Measurements from ENCODE around the gene LDLRAD3. TPM values are rescaled to one million over a fixed set of nuclear protein-coding genes. Genes with fewer than 3 reads are reported as not detected.
"Not testable (repeated sequence)": the region's sequence is repeated elsewhere in the genome, so short reads cannot be mapped to it uniquely, and the experiment has no call there.

Gene LDLRAD3, protein sequence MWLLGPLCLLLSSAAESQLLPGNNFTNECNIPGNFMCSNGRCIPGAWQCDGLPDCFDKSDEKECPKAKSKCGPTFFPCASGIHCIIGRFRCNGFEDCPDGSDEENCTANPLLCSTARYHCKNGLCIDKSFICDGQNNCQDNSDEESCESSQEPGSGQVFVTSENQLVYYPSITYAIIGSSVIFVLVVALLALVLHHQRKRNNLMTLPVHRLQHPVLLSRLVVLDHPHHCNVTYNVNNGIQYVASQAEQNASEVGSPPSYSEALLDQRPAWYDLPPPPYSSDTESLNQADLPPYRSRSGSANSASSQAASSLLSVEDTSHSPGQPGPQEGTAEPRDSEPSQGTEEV
- total RNA-seq: under 1 TPM; 0.19 to 0.45 TPM

DNA sequence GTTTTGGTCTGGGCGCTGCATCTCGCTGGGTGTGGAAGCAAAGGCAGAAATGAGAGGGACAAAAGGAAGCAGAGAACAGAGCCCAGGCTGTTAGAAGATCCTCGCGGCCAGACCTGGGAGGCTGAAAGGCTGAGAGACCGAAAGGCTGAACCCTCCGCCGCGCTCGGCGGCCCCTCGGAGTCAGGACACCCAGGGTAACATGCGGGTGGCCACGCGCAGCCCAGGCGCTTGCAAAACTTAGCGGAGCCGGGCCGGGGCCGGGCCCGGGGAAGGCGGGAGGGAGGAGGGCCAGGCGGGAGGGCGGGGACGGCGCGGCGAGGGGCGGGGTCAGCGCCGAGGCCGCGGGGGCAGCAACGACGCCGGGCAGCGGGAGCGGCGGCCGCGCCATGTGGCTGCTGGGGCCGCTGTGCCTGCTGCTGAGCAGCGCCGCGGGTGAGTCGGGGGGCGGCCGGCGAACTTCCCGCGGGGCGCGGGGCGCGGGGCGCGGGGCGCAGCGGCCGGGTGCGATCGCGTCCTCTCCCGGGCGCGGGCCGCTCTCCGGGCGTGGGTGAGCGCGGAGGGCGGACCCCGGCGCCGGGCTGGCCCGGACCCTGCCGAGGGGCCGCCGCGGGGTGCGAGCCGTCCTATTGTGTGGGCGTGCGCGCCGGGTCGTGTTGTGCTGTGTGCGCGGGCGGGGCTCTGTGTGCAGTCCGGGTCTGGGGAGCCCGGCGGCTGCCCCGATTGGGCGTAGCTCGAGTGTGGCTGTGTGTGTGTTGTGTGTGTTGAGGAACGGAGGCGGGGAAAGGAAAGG lies at the start of gene LDLRAD3:
TSS of gene LDLRAD3 (plus strand) at position 350 of the 790 bp plus-strand sequence. CDS start at position 387, 37 bp downstream.
- peak within 1 kb of the TSS; percentile 72 for H3K4me3 Mint-ChIP-seq
- H3K36me3 Mint-ChIP-seq (ENCODE audit: low read depth): no peaks in the 10 kb centered on the region
- peaks cover 40% of the 10 kb centered on the region for H3K27me3 Mint-ChIP-seq
- no peaks in the 10 kb centered on the region for H3K4me1 Mint-ChIP-seq
- no peak within 1 kb of the TSS for H3K27ac Mint-ChIP-seq
- peak; percentile 82 for ATAC-seq (replicated peaks)
- H3K9me3 Mint-ChIP-seq: no peaks in the 10 kb centered on the region

DNA sequence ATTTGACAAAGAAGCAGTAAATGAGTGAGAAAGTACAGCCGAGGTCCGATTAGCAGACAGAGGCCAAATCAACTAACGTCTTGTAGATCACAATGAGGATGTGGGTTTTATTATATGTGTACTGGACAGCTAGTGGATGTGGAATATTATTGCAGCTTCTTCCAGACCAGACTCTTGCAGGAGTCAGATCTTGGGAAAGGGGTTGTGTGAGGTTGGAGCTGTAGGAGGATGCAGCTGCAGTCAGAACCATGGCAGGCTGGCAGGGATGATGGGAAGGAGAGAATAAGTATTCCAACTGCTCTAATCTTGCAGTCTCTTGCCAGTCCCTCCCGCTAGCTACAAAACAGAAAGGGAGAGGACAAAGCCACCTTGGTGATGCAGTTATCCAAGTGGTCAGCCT lies 46.8 kb upstream of the LDLRAD3 start:
- Mint-ChIP-seq H3K36me3 (ENCODE audit: low read depth) (no peaks in the 10 kb centered on the region), H3K4me3 (no peak overlapping the region), H3K27ac (no peak overlapping the region), H3K4me1 (no peaks in the 10 kb centered on the region), H3K9me3 (no peaks in the 10 kb centered on the region), H3K27me3 (peaks cover 17% of the 10 kb centered on the region)
- ATAC-seq (replicated peaks): no peak

DNA sequence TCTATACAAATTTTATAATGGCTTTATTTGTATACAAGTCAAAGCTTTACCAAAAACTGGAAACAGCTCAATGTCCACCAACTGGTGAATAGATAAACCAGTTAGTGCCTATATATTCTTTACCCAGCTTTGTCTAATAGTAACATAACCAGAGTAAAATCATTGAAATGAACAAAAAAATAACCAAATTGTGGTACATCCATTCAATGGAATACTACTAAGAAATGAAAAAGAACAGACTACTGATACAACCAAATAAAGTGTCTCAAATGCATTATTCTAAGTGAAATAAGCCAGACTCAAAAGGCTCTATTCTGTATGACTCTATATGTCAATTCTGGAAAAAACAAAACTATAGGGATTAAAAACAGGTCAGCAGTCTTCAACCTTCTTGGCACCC lies 40.9 kb upstream of the LDLRAD3 start:
- no peaks in the 10 kb centered on the region for H3K36me3 Mint-ChIP-seq (ENCODE audit: low read depth)
- no peaks in the 10 kb centered on the region for H3K9me3 Mint-ChIP-seq
- H3K27ac Mint-ChIP-seq: no peak overlapping the region
- H3K4me1 Mint-ChIP-seq: no peaks in the 10 kb centered on the region
- no peak for ATAC-seq (replicated peaks)
- peaks cover 10% of the 10 kb centered on the region for H3K27me3 Mint-ChIP-seq
- H3K4me3 Mint-ChIP-seq: no peak overlapping the region

DNA sequence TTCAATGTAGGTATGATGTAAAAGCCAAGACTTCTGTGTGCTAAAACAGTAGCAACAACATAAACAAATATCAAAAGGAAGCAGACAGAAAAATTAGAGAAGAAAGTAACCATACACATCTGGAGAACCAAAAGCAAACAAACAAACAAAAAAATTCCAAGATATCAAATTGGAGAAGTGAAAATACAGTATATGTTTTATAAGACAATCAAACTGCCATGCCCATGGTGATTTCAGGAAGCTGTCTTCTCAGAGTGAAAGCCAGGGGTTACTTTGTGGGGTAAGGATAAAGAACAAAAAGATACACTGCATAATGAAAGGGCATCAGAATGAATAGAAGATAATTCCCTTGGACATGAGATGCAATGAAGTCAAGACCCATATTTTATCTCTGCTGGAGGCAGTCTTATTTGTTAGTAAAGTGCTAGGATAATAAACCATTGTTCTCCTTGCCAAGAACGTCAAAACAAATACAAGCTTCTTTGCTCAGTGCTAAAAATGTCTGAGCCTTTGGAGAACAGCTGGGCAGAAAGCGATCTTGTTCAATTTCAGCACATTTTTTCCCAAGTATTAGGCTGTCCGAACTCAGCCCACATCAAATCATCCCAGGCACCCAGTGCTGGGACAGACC lies 38.1 kb upstream of the LDLRAD3 start:
- Mint-ChIP-seq H3K9me3 (no peaks in the 10 kb centered on the region), H3K27ac (no peak overlapping the region), H3K4me3 (no peak overlapping the region), H3K27me3 (peaks cover 8% of the 10 kb centered on the region), H3K36me3 (ENCODE audit: low read depth) (no peaks in the 10 kb centered on the region), H3K4me1 (no peaks in the 10 kb centered on the region)
- ATAC-seq (replicated peaks): no peak

DNA sequence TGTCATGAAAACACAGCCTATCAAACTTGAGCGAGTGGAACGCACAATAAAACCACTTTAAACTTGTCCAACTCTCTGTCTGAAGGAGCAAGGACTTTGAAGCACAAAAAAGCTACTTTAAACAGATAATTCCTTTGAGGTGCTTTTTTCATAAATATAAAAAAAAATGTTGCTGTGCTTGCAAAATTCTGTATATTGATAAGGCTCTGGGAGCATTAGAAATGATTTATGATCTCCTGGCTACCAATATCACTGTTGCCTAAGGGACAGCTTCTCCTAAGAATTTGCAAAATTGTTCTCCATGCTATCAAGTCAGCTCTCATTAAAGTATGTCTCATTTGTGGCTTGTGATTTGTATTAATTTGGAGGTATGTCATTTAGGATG lies 37.6 kb upstream of the LDLRAD3 start:
- H3K4me1 Mint-ChIP-seq: no peaks in the 10 kb centered on the region
- no peak overlapping the region for H3K4me3 Mint-ChIP-seq
- H3K27ac Mint-ChIP-seq: no peak overlapping the region
- ATAC-seq (replicated peaks): no peak
- no peaks in the 10 kb centered on the region for H3K36me3 Mint-ChIP-seq (ENCODE audit: low read depth)
- peaks cover 8% of the 10 kb centered on the region for H3K27me3 Mint-ChIP-seq
- H3K9me3 Mint-ChIP-seq: no peaks in the 10 kb centered on the region

DNA sequence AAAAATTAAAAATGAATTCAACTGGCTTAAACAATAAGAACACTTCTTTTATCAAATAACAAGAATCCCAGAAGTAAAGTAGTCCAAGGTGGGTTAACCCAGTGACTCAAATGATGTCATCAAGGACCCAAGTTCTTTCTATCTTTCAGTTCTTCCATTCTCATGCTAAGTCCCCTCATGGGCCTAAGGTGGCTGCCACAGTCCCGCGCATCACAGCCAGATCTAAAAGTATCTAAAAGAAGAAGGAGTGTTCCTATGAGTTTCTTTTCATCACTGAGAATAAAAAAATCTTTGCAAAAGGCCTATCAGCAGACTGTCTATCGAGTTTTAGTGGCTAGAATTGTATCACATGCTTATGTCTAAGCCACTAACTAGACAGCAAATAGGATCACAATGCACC lies 37.2 kb upstream of the LDLRAD3 start:
- no peak for ATAC-seq (replicated peaks)
- Mint-ChIP-seq H3K27me3 (peaks cover 11% of the 10 kb centered on the region), H3K4me3 (no peak overlapping the region), H3K27ac (no peak overlapping the region), H3K4me1 (no peaks in the 10 kb centered on the region), H3K36me3 (ENCODE audit: low read depth) (no peaks in the 10 kb centered on the region), H3K9me3 (no peaks in the 10 kb centered on the region)

DNA sequence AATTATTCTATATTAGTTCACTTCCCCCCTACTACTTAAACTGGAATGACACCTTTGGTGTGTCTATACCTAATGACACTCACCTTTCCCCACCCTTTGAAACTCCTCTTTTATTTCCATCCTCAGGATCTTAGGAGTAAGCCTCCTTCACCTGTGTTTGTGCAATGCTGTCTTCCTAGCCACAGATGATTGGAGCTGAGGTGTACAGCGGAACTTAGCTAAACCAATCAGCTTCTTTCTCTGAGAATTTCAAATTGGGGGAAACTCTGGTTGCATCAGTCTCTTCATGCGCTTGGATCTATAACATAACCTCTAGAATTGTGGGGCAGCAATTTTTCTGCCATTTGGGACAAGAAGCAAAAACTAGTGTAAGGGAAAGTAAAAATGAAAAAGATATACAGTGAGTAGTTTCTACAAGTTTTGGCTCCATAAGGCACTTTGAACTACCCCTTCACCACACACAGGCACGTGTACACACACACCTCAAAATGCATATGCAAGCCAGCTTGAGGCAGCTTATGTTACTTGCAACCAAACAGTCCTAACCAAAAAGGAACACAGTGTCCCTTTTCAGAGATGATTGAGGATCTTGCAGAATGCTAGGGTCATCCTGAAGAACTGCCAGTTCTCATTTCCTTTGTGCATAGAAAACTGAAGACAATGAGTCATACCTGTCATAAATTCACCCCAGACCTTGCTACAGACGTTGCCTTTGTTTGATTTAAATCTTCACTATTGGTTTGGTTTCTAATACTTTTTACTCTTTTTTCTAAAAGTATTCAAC lies 36.0 kb upstream of the LDLRAD3 start:
- peak; percentile 34 for ATAC-seq (replicated peaks)
- no peak overlapping the region for H3K27ac Mint-ChIP-seq
- no peaks in the 10 kb centered on the region for H3K36me3 Mint-ChIP-seq (ENCODE audit: low read depth)

DNA sequence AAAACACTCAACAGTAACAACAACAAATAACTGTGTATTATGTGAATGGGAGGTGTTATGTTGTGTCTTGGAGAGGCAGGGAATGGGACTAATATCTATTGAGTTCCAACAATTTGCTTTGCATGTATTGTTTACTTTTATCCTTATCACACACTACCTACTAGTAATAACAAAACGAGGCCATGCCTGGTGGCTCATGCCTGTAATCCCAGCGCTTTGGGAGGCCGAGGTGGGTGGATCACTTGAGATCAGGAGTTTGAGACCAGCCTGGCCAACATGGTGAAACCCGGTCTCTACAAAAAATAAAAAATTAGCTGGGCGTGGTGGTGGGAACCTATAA lies 35.5 kb upstream of the LDLRAD3 start:
- not testable (repeated sequence) for H3K27me3 Mint-ChIP-seq; H3K4me3 Mint-ChIP-seq; H3K4me1 Mint-ChIP-seq; H3K27ac Mint-ChIP-seq; H3K9me3 Mint-ChIP-seq; ATAC-seq (replicated peaks); H3K36me3 Mint-ChIP-seq (ENCODE audit: low read depth)

More for the DNA sequence above, 36.0 kb upstream of the LDLRAD3 start:
- Mint-ChIP-seq H3K9me3 (no peaks in the 10 kb centered on the region), H3K4me1 (no peaks in the 10 kb centered on the region), H3K27me3 (peaks cover 11% of the 10 kb centered on the region), H3K4me3 (no peak overlapping the region)

DNA sequence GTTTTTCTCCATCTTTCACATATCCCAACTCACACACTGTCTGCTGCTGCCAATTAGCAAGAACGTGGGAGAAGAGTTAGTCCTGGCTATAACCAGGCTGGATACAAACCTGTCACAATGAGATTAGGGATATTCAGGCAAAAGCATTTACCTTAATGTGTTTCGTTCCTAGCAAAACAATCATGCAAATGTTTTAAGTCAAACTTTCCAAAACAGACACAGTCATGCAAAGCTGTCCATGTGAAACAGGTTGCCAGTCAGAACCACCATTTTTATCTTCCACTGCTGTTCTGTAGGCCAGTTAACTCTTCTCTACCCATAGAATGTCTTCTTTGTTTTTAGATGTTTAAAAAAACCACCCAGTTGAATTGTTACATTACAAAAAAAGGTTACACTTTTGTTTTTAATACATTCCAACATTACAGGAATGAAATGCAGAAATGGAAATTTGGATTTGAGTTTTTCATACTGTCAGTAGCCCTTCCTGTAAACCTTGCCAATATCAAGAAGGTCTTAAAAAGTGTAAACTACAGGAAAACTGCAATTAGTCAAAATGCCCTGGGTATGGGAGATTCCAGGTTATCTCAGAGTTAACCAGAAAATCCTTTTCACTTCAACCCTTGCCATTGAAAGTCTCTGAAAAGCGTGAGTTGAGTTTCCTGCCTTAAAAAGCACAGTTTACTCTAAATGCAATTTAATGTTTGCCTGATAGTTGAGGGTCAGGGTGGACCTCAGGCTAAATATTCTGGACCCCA lies 34.2 kb upstream of the LDLRAD3 start:
- Mint-ChIP-seq H3K4me3 (no peak overlapping the region), H3K27ac (no peak overlapping the region), H3K36me3 (ENCODE audit: low read depth) (no peaks in the 10 kb centered on the region), H3K9me3 (no peaks in the 10 kb centered on the region), H3K27me3 (peaks cover 9% of the 10 kb centered on the region), H3K4me1 (no peaks in the 10 kb centered on the region)
- no peak for ATAC-seq (replicated peaks)

DNA sequence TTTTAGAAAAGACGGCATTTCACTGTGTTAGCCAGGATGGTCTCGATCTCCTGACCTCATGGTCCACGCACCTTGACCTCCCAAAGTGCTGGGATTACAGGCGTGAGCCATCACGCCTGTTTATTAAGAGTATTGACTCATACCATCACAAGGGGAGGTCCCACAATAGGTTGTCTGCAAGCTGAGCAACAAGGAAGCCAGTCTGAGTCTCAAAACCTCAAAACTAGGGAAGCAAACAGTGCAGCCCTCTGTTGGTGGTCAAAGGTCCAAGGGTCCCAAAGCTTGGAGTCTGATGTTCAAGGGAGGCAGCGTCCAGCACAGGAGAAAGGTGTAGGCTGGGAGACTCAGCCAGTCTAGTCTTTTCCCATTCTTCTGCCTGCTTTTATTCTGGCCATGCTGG lies 32.8 kb upstream of the LDLRAD3 start:
- no peak for ATAC-seq (replicated peaks)
- Mint-ChIP-seq H3K36me3 (ENCODE audit: low read depth) (no peaks in the 10 kb centered on the region), H3K4me3 (no peak overlapping the region), H3K4me1 (no peaks in the 10 kb centered on the region), H3K27ac (no peak overlapping the region), H3K27me3 (peaks cover 9% of the 10 kb centered on the region), H3K9me3 (no peaks in the 10 kb centered on the region)

DNA sequence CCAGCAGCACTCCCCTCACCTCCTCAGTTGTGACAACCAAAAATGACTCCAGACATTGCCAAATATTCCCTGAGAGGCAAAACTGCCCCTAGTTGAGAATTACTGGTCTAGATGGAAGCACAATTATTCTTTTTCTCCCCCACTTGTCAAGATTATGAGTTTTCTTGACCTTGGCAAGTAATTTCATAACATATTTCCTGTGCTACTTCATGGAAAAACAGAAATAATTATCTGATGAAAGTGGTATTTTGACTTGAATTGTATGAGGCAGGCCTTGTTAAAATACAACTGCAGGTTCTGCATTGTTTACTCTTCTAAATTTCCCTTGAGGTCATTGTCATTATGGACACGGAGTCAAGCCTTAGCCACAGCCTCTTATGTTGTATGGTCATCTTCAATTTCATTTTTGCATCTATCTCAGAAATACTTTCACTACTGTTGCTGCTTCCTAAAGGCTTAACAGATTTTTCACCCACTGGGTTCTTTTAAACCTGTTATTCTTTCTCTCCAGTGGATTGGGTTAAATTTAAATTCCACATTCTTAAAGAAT lies 32.2 kb upstream of the LDLRAD3 start:
- no peak overlapping the region for H3K4me3 Mint-ChIP-seq
- H3K4me1 Mint-ChIP-seq: no peaks in the 10 kb centered on the region
- no peaks in the 10 kb centered on the region for H3K9me3 Mint-ChIP-seq
- no peak overlapping the region for H3K27ac Mint-ChIP-seq
- ATAC-seq (replicated peaks): no peak
- no peaks in the 10 kb centered on the region for H3K36me3 Mint-ChIP-seq (ENCODE audit: low read depth)
- peaks cover 6% of the 10 kb centered on the region for H3K27me3 Mint-ChIP-seq

DNA sequence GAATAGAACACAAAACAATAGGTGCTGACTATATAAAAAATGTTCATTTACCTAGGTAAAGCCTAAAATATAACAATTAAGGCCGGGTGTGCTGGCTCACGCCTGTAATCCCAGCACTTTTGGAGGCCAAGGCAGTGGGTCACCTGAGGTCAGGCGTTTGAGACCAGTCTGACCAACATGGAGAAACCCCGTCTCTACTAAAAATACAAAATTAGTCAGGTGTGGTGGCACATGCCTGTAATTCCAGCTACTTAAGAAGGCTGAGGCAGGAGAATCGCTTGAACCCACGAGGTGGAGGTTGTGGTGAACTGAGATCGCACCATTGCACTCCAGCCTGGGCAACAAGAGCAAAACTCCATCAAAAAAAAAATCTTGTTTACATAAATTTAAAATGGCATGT lies 31.4 kb upstream of the LDLRAD3 start:
- H3K36me3 Mint-ChIP-seq (ENCODE audit: low read depth); H3K27ac Mint-ChIP-seq; H3K9me3 Mint-ChIP-seq; H3K27me3 Mint-ChIP-seq; H3K4me1 Mint-ChIP-seq; ATAC-seq (replicated peaks); H3K4me3 Mint-ChIP-seq: not testable (repeated sequence)

DNA sequence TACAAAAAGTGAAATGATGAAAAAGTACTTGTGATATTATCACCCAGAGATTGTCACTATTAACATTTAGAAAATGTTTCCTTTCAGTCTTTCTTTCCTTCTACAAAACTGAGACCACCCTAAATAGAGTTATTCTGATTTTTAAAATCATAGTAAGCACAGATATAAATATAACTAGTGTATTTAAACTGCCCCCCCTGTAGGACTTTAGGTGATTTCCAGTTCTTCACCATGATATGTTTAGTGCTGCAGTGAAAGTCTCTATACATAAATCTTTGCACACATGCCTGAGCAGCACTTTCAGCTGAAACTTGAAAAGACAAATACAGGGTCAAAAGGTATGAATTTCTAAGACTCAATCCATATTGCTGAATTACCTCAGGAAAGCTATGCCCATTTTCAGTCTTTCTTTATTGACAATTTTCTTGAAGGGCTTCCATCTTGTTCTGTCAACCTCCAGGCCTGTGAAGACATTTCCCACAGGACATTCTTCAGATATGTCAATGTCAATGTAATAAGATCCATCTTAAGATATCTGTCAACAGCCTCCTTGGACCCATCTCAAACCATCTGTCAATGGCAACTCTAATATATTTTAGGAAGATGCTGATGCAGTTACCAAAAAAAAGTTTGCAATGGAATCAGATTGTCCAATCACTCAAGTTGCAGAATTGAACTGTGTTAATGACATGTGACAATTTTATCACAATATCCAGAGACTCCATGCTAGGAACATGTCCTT lies 30.8 kb upstream of the LDLRAD3 start:
- no peak for ATAC-seq (replicated peaks)
- Mint-ChIP-seq H3K4me3 (no peak overlapping the region), H3K36me3 (ENCODE audit: low read depth) (no peaks in the 10 kb centered on the region), H3K27me3 (peaks cover 3% of the 10 kb centered on the region), H3K9me3 (no peaks in the 10 kb centered on the region), H3K4me1 (no peaks in the 10 kb centered on the region), H3K27ac (no peak overlapping the region)

Measured in activated T-helper 17 cell treated with anti-CD3 and anti-CD28 coated beads, Interleukin-2, amount 50 U/mL, for 72 hours (primary cell).